H54 (cell line): ENCODE results near the gene COL6A5.

Experiments used
- DNase-seq: peaks from one replicate; pipeline ENCODE4 v3.0.0; 2011; ENCODE audit warnings: low spot score, mixed read lengths; ENCODE audit not compliant: insufficient read length
- FAIRE-seq: peaks from 3 replicates; lab custom pipeline; 2011; peaks lifted over from hg19 to GRCh38; lab: Jason Lieb, UNC
- POLR2A ChIP-seq: IDR thresholded peaks from 2 replicates; pipeline ENCODE4 v1.6.1; 2011; ENCODE audit warnings: low read depth, mild to moderate bottlenecking, low read length

The COL6A5 gene

GRCh38 chr3:130506031-130506430 lies 160.6 kb downstream of the COL6A5 start:
- no peak for TF ChIP-seq POLR2A
- no peak for FAIRE-seq
- DNase-seq = no peak

GRCh38 chr3:130507746-130508145 lies 162.3 kb downstream of the COL6A5 start:
- no peak for FAIRE-seq
- no peak for DNase-seq
- no peak for TF ChIP-seq POLR2A

- TF ChIP-seq POLR2A = no peak
- DNase-seq (no peak), FAIRE-seq (no peak)
These were observed 163.5 kb downstream of the COL6A5 start for GRCh38 chr3:130509008-130509407.

- no peak for DNase-seq
- no peak for TF ChIP-seq POLR2A
- no peak for FAIRE-seq
These were observed 169.2 kb downstream of the COL6A5 start for GRCh38 chr3:130514681-130515080.

GRCh38 chr3:130515755-130516154 lies 170.3 kb downstream of the COL6A5 start:
- TF ChIP-seq POLR2A = no peak
- FAIRE-seq (no peak), DNase-seq (no peak)

- no peak for TF ChIP-seq POLR2A
- FAIRE-seq = no peak
- DNase-seq = no peak
These were observed 171.4 kb downstream of the COL6A5 start, which contains the start of gene COL6A6 for GRCh38 chr3:130516645-130517512. COL6A6 (plus strand) TSS chr3:130517177; CDS start chr3:130560365, 43,188 bp downstream.

GRCh38 chr3:130517602-130518001 lies 172.1 kb downstream of the COL6A5 start:
- no peak for DNase-seq
- no peak for FAIRE-seq
- TF ChIP-seq POLR2A = no peak

GRCh38 chr3:130519754-130520153 lies 174.3 kb downstream of the COL6A5 start:
- DNase-seq (no peak), FAIRE-seq (no peak)
- no peak for TF ChIP-seq POLR2A

- DNase-seq = no peak
These were observed 176.9 kb downstream of the COL6A5 start for GRCh38 chr3:130522399-130522798.

GRCh38 chr3:130527426-130527825 lies 182.0 kb downstream of the COL6A5 start:
- FAIRE-seq = no peak
- no peak for DNase-seq
- no peak for TF ChIP-seq POLR2A

More at GRCh38 chr3:130522399-130522798, 176.9 kb downstream of the COL6A5 start:
- TF ChIP-seq POLR2A = no peak
- no peak for FAIRE-seq

- no peak for FAIRE-seq
- no peak for TF ChIP-seq POLR2A
These were observed 182.6 kb downstream of the COL6A5 start for GRCh38 chr3:130528120-130528519.

GRCh38 chr3:130529486-130530215 lies 184.2 kb downstream of the COL6A5 start:
- FAIRE-seq (no peak), DNase-seq (no peak)
- TF ChIP-seq POLR2A = no peak

More at GRCh38 chr3:130528120-130528519, 182.6 kb downstream of the COL6A5 start:
- DNase-seq = no peak

- no peak for TF ChIP-seq POLR2A
- DNase-seq = no peak
- no peak for FAIRE-seq
These were observed 187.8 kb downstream of the COL6A5 start for GRCh38 chr3:130533247-130533646.
